WTC11 (cell line): ENCODE data around the gene NUP58. TPM values are rescaled to one million over a fixed set of nuclear protein-coding genes. Genes with fewer than 3 reads are reported as not detected.
A peak's percentile ranks its signal among the peaks of the same experiment; 100 is the strongest.

Experiments used
- ATAC-seq: fragments of 200-7000 bp; cut with Tn5 transposase; 2 replicates; pipeline ENCODE4 v1.10.0; 2021; ENCODE audit warnings: mild to moderate bottlenecking, moderate library complexity
- CTCF ChIA-PET: fragments of 300-600 bp; sonication (Branson Sonifier 250); formaldehyde crosslinking; loops from one replicate; lab custom pipeline; 2021; ENCODE audit warnings: antibody characterized with exemption; lab: Charles Lee
- POLR2A ChIA-PET: fragments of 350-600 bp; sonication (Branson Sonifier 250); formaldehyde crosslinking; loops from one replicate; lab custom pipeline; 2021; ENCODE audit warnings: antibody characterized with exemption; lab: Charles Lee
- DNase-seq: peaks from one replicate; pipeline ENCODE4 v3.0.0; 2021; ENCODE audit warnings: low spot score
- H3K27ac Mint-ChIP-seq: 2 replicates; pipeline ENCODE4 v1.8.0; 2021; ENCODE audit warnings: mixed read lengths
- H3K27me3 Mint-ChIP-seq: 2 replicates; pipeline ENCODE4 v1.8.0; 2021; ENCODE audit warnings: low read depth, mild to moderate bottlenecking, moderate library complexity, mixed read lengths
- H3K36me3 Mint-ChIP-seq: 2 replicates; pipeline ENCODE4 v1.8.0; 2021; ENCODE audit warnings: mixed read lengths
- H3K4me1 Mint-ChIP-seq: 2 replicates; pipeline ENCODE4 v1.8.0; 2022; ENCODE audit warnings: mixed read lengths
- H3K4me3 Mint-ChIP-seq: 2 replicates; pipeline ENCODE4 v1.8.0; 2021; ENCODE audit warnings: mild to moderate bottlenecking, moderate library complexity, mixed read lengths
- H3K9me3 Mint-ChIP-seq: 2 replicates; pipeline ENCODE4 v1.8.0; 2021; ENCODE audit warnings: mixed read lengths
- ELF4 ChIP-seq: sonication (generic); formaldehyde crosslinking; IDR thresholded peaks from 2 replicates; pipeline ENCODE4 v1.8.1; 2022; ENCODE audit warnings: low read depth, mild to moderate bottlenecking, moderate library complexity, missing genetic modification reagents
- ESRRA ChIP-seq: sonication (generic); formaldehyde crosslinking; IDR thresholded peaks from 2 replicates; pipeline ENCODE4 v1.8.1; 2022; ENCODE audit warnings: mild to moderate bottlenecking, missing genetic modification reagents, borderline replicate concordance
- FOXP4 ChIP-seq: sonication (generic); formaldehyde crosslinking; IDR thresholded peaks from 2 replicates; pipeline ENCODE4 v1.8.0; 2022; ENCODE audit warnings: mild to moderate bottlenecking, missing genetic modification reagents
- GTF2I ChIP-seq: fragments of 250-450 bp; sonication (Bioruptor Pico); conservative IDR thresholded peaks from 2 replicates; pipeline ENCODE4 v1.4.0; 2021; ENCODE audit warnings: mild to moderate bottlenecking
- MAX ChIP-seq: sonication (generic); formaldehyde crosslinking; IDR thresholded peaks from 2 replicates; pipeline ENCODE4 v1.8.0; 2022; ENCODE audit warnings: mild to moderate bottlenecking, missing genetic modification reagents
- MLX ChIP-seq: sonication (generic); formaldehyde crosslinking; IDR thresholded peaks from 2 replicates; pipeline ENCODE4 v1.8.1; 2023; ENCODE audit warnings: mild to moderate bottlenecking, missing genetic modification reagents, moderate library complexity
- SMAD3 ChIP-seq: sonication (generic); formaldehyde crosslinking; IDR thresholded peaks from 2 replicates; pipeline ENCODE4 v1.8.0; 2022; ENCODE audit warnings: missing genetic modification reagents, mild to moderate bottlenecking, borderline replicate concordance
- SP1 ChIP-seq: sonication (generic); formaldehyde crosslinking; conservative IDR thresholded peaks from 2 replicates; pipeline ENCODE4 v1.8.1; 2022; ENCODE audit warnings: missing genetic modification reagents
- TEAD4 ChIP-seq: sonication (generic); formaldehyde crosslinking; IDR thresholded peaks from 2 replicates; pipeline ENCODE4 v1.8.0; 2022; ENCODE audit warnings: mild to moderate bottlenecking, missing genetic modification reagents
- ZNF281 ChIP-seq: sonication (generic); formaldehyde crosslinking; IDR thresholded peaks from 2 replicates; pipeline ENCODE4 v1.8.0; 2023; ENCODE audit warnings: mild to moderate bottlenecking, missing genetic modification reagents
- ZNF423 ChIP-seq: fragments of 250-450 bp; sonication (Bioruptor Pico); IDR thresholded peaks from 2 replicates; pipeline ENCODE4 v2.1.2; 2022; ENCODE audit warnings: mild to moderate bottlenecking, moderate library complexity
- ZNF425 ChIP-seq: fragments of 250-450 bp; sonication (Bioruptor Pico); conservative IDR thresholded peaks from 2 replicates; pipeline ENCODE4 v1.9.0; 2021; ENCODE audit warnings: mild to moderate bottlenecking
- total RNA-seq: library from RNA; stranded (reverse); gene quantifications from 3 replicates; pipeline ENCODE4 v1.2.3, GENCODE V29; 2021
- TF ChIP-seq, protein P1 (sequence below): sonication (generic); formaldehyde crosslinking; IDR thresholded peaks from 2 replicates; pipeline ENCODE4 v1.8.0; 2022; ENCODE audit warnings: mild to moderate bottlenecking, missing genetic modification reagents
- TF ChIP-seq, protein P2 (sequence below): fragments of 200-600 bp; IDR thresholded peaks from 2 replicates; pipeline ENCODE4 v1.8.0; 2022; ENCODE audit warnings: antibody characterized with exemption
- TF ChIP-seq, protein P3 (sequence below): sonication (generic); formaldehyde crosslinking; IDR thresholded peaks from 2 replicates; pipeline ENCODE4 v1.8.1; 2022; ENCODE audit warnings: mild to moderate bottlenecking, missing genetic modification reagents, moderate library complexity, borderline replicate concordance
- TF ChIP-seq, protein P4 (sequence below): sonication (generic); formaldehyde crosslinking; IDR thresholded peaks from 2 replicates; pipeline ENCODE4 v1.8.1; 2022; ENCODE audit warnings: mild to moderate bottlenecking, moderate library complexity, missing genetic modification reagents

NUP58 gene
- total RNA-seq, 1 experiment from 2014 or later: 59.0 TPM

GRCh38 chr13:25375727-25376358 is 74.4 kb downstream of the NUP58 start:
- no peaks in the 10 kb centered on the region for H3K36me3 Mint-ChIP-seq
- POLR2A ChIA-PET: no interaction called here
- H3K9me3 Mint-ChIP-seq: no peaks in the 10 kb centered on the region
- peaks cover 43% of the 10 kb centered on the region for H3K4me1 Mint-ChIP-seq
- no peak overlapping the region for H3K27ac Mint-ChIP-seq
- no peak overlapping the region for H3K4me3 Mint-ChIP-seq
- DNase-seq (peak; percentile 36), ATAC-seq (peak; percentile 21; the same call in 1 of the 2 replicates)
- peaks cover 34% of the 10 kb centered on the region for H3K27me3 Mint-ChIP-seq
- CTCF ChIA-PET: interaction anchor here (0.6 to 2.2 kb wide), 10 partner anchors 9 to 380 kb away, joined by 3 to 10 read pairs (median 4); no protein-coding TSS in a partner anchor
- TF ChIP-seq ZNF281 (CRISPR knock-in tag) (no peak), MAX (CRISPR knock-in tag) (no peak), ZNF423 (no peak)
- TF ChIP-seq, protein P1, sequence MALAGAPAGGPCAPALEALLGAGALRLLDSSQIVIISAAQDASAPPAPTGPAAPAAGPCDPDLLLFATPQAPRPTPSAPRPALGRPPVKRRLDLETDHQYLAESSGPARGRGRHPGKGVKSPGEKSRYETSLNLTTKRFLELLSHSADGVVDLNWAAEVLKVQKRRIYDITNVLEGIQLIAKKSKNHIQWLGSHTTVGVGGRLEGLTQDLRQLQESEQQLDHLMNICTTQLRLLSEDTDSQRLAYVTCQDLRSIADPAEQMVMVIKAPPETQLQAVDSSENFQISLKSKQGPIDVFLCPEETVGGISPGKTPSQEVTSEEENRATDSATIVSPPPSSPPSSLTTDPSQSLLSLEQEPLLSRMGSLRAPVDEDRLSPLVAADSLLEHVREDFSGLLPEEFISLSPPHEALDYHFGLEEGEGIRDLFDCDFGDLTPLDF (CRISPR knock-in tag): no peak
- TF ChIP-seq, protein P2, sequence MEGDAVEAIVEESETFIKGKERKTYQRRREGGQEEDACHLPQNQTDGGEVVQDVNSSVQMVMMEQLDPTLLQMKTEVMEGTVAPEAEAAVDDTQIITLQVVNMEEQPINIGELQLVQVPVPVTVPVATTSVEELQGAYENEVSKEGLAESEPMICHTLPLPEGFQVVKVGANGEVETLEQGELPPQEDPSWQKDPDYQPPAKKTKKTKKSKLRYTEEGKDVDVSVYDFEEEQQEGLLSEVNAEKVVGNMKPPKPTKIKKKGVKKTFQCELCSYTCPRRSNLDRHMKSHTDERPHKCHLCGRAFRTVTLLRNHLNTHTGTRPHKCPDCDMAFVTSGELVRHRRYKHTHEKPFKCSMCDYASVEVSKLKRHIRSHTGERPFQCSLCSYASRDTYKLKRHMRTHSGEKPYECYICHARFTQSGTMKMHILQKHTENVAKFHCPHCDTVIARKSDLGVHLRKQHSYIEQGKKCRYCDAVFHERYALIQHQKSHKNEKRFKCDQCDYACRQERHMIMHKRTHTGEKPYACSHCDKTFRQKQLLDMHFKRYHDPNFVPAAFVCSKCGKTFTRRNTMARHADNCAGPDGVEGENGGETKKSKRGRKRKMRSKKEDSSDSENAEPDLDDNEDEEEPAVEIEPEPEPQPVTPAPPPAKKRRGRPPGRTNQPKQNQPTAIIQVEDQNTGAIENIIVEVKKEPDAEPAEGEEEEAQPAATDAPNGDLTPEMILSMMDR: peak; percentile 87

DNA sequence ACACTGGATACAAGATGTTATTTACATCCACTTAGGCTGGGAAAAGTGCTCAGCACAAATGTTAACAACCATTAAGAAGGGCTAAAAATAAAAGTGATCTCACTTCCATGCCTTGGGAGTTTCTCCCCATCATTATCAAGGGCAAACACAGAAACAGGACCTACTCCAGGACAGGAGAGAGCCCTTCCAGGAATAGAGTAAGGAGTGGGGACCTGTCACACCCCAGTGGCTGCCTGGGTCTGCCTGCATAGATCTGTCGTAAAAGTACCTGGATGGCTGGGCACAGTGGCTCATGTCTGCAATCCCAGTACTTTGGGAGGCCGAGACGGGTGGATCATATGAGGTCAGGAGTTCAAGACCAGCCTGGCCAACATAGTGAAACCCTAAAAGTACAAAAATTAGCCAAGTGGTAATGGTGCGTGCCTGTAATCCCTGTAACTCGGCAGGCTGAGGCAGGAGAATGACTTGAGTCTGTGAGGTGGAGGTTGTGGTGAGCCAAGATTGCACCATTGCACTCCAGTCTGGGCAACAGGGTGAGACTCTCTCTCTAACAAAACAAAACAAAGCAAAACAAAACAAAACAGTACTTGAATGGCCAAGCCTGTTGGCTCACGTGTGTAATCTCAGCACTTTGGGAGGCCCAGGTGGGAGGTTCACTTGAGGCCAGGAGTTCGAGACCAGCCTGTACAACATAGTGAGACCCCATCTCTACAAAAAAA is 76.0 kb downstream of the NUP58 start:
- no peak for ATAC-seq
- H3K36me3 Mint-ChIP-seq: no peaks in the 10 kb centered on the region
- TF ChIP-seq TEAD4 (CRISPR knock-in tag) (no peak), GTF2I (CRISPR knock-in tag) (no peak), ELF4 (CRISPR knock-in tag) (no peak), SP1 (CRISPR knock-in tag) (no peak), ZNF423 (no peak), MLX (no peak), SMAD3 (no peak), ZNF425 (CRISPR knock-in tag) (no peak), ESRRA (no peak), FOXP4 (no peak)
- TF ChIP-seq, protein P3, sequence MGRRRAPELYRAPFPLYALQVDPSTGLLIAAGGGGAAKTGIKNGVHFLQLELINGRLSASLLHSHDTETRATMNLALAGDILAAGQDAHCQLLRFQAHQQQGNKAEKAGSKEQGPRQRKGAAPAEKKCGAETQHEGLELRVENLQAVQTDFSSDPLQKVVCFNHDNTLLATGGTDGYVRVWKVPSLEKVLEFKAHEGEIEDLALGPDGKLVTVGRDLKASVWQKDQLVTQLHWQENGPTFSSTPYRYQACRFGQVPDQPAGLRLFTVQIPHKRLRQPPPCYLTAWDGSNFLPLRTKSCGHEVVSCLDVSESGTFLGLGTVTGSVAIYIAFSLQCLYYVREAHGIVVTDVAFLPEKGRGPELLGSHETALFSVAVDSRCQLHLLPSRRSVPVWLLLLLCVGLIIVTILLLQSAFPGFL (CRISPR knock-in tag): no peak
- TF ChIP-seq, protein P4, sequence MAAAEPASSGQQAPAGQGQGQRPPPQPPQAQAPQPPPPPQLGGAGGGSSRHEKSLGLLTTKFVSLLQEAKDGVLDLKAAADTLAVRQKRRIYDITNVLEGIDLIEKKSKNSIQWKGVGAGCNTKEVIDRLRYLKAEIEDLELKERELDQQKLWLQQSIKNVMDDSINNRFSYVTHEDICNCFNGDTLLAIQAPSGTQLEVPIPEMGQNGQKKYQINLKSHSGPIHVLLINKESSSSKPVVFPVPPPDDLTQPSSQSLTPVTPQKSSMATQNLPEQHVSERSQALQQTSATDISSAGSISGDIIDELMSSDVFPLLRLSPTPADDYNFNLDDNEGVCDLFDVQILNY (CRISPR knock-in tag): no peak

More for the DNA sequence above, 76.0 kb downstream of the NUP58 start:
- ChIA-PET POLR2A (no interaction called here), CTCF (interaction anchor here (1.3 kb wide), 1 partner anchor 373 kb away, joined by 4 read pairs; no protein-coding TSS in a partner anchor)
- Mint-ChIP-seq H3K27me3 (peaks cover 24% of the 10 kb centered on the region), H3K27ac (no peak overlapping the region), H3K4me1 (peaks cover 40% of the 10 kb centered on the region), H3K4me3 (no peak overlapping the region), H3K9me3 (no peaks in the 10 kb centered on the region)
- DNase-seq: no peak
